Breast epithelium (tissue), 4 donors: ENCODE measurements around the gene SHISA7. TPM values are rescaled to one million over a fixed set of nuclear protein-coding genes. Genes with fewer than 3 reads are reported as not detected.

ENCODE experiments used
- DNase-seq, 2 donors: peaks; one replicate each; pipeline ENCODE4 v3.0.0-alpha.2; 2019; ENCODE audit warnings: low spot score in 2 of 2
- H3K27ac ChIP-seq, 2 donors: fragments of 200-600 bp; sonication (generic) in 1 of 2; one replicate each; pipeline ENCODE4 v1.5.1; 2016 to 2019; ENCODE audit warnings: mild to moderate bottlenecking in 1 of 2
- H3K27me3 ChIP-seq, 2 donors: fragments of 200-600 bp; sonication (generic) in 1 of 2; one replicate each; pipeline versions ENCODE4 v1.5.1 to v1.6.0; 2017 to 2019; ENCODE audit warnings: control low read depth in 1 of 2, mild to moderate bottlenecking in 1 of 2
- H3K36me3 ChIP-seq: fragments of 200-600 bp; one replicate; pipeline ENCODE4 v1.5.1; 2019
- H3K4me1 ChIP-seq, 2 donors: fragments of 200-600 bp; sonication (generic); one replicate each; pipeline ENCODE4 v1.5.1; 2016 to 2019; ENCODE audit warnings: control low read depth in 1 of 2
- H3K4me3 ChIP-seq, 3 donors: fragments of 200-600 bp; sonication (generic); 1 replicate in 2 of 3; 2 replicates in 1 of 3; pipeline ENCODE4 v1.5.1; 2016 to 2019; ENCODE audit warnings: mild to moderate bottlenecking in 3 of 3, moderate library complexity in 2 of 3
- H3K9me3 ChIP-seq, 2 donors: fragments of 200-600 bp; sonication (generic) in 1 of 2; one replicate each; pipeline ENCODE4 v1.5.1; 2016 to 2019; ENCODE audit warnings: control low read depth in 1 of 2
- POLR2A ChIP-seq: fragments of 450-650 bp; IDR thresholded peaks from one replicate; pipeline ENCODE4 v1.6.1; 2016; ENCODE audit warnings: antibody characterized with exemption, mild to moderate bottlenecking, moderate library complexity
- POLR2AphosphoS5 ChIP-seq, 3 donors: sonication (generic); formaldehyde crosslinking; IDR thresholded peaks; one replicate each; pipeline ENCODE4 v1.6.1; 2017; ENCODE audit warnings: antibody characterized with exemption in 3 of 3
- intact Hi-C: fragments of 100-400 bp; cut with DNase I; formaldehyde crosslinking; loops from one replicate; pipeline ENCODE4 v1.15.1; 2023; ENCODE audit warnings: low total_unique reads
- total RNA-seq, 3 donors: library from RNA; depleted of rRNA; stranded (reverse); fragments of >200 nt; gene quantifications; one replicate each; pipeline ENCODE4 v1.1.0, GENCODE V29; 2016
- TF ChIP-seq, protein P1 (sequence below), 3 donors: fragments of 450-650 bp; IDR thresholded peaks; one replicate each; pipeline ENCODE4 v1.5.1; 2016 to 2017; ENCODE audit warnings: antibody characterized with exemption in 3 of 3, mild to moderate bottlenecking in 3 of 3, moderate library complexity in 3 of 3

Gene SHISA7
- total RNA-seq, 3 donors from 2014 or later: 0.29 TPM; not detected in 2

DNA sequence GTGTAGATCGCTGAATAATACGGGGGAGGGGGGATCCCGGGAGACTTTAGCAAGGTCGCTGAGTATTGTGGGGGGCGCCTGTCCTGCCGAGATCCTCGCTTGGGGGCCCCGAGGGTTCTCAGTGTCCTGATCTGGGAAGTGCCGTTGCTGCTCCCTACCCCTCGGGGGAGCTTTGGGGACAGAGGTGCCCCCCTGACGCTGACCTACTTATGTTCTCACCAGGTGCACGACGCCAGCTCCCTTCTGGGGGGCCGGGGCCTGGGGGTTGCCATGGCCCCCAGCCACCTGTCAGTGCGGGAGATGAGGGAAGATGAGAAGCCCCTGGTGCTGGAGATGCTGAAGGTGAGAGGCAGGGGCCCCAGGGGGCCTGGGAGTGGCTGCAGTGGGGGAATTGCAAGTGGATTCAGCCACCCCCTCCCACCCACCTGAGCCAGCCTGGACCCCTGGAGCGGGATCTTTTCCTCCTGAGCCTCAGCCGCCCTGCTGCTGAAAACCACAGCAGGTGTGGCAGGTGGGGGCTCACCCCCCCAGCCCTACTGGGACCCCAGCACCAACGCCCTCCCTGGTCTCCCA lies 42.4 kb upstream of the SHISA7 start:
- H3K27ac ChIP-seq: peak overlapping the region; percentile 92 to 96
- TF ChIP-seq POLR2AphosphoS5 (IDR thresholded peaks at IDR 0.05) (no peak), POLR2A (no peak)
- TF ChIP-seq, protein P1, sequence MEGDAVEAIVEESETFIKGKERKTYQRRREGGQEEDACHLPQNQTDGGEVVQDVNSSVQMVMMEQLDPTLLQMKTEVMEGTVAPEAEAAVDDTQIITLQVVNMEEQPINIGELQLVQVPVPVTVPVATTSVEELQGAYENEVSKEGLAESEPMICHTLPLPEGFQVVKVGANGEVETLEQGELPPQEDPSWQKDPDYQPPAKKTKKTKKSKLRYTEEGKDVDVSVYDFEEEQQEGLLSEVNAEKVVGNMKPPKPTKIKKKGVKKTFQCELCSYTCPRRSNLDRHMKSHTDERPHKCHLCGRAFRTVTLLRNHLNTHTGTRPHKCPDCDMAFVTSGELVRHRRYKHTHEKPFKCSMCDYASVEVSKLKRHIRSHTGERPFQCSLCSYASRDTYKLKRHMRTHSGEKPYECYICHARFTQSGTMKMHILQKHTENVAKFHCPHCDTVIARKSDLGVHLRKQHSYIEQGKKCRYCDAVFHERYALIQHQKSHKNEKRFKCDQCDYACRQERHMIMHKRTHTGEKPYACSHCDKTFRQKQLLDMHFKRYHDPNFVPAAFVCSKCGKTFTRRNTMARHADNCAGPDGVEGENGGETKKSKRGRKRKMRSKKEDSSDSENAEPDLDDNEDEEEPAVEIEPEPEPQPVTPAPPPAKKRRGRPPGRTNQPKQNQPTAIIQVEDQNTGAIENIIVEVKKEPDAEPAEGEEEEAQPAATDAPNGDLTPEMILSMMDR (IDR thresholded peaks at IDR 0.05): no peak
- no peaks in the 10 kb centered on the region for H3K9me3 ChIP-seq
- no peaks in the 10 kb centered on the region for H3K36me3 ChIP-seq
- intact Hi-C loops: no loop called here
- peaks cover 22 to 23% of the 10 kb centered on the region in 2 donors for H3K4me1 ChIP-seq
- peak overlapping the region; percentile 51 to 76 (median 64) for H3K4me3 ChIP-seq
- no peak for DNase-seq
- no peaks in the 10 kb centered on the region for H3K27me3 ChIP-seq

GRCh38 chr19:55484593-55485438 lies 41.7 kb upstream of the SHISA7 start, which contains the start of gene NAT14:
Gene NAT14, plus strand, starts transcription at chr19:55485188. Its CDS starts 521 bp downstream, at chr19:55485709.
- no peak for DNase-seq
- peak within 1 kb of the TSS; percentile 92 to 96 for H3K27ac ChIP-seq

GRCh38 chr19:55483706-55484592 lies 40.8 kb upstream of the SHISA7 start:
- intact Hi-C loops: no loop called here
- TF ChIP-seq, protein P1 (IDR thresholded peaks at IDR 0.05): no peak
- no peak for TF ChIP-seq POLR2AphosphoS5 (IDR thresholded peaks at IDR 0.05)
- TF ChIP-seq POLR2A: no peak
- Histone ChIP-seq H3K27ac (peak overlapping the region; percentile 92 to 96), H3K27me3 (no peaks in the 10 kb centered on the region), H3K4me1 (peaks cover 22 to 23% of the 10 kb centered on the region in 2 donors), H3K4me3 (peak overlapping the region; percentile 51 to 76 (median 64)), H3K36me3 (no peaks in the 10 kb centered on the region), H3K9me3 (no peaks in the 10 kb centered on the region)
- DNase-seq: no peak

More at GRCh38 chr19:55484593-55485438, 41.7 kb upstream of the SHISA7 start, which contains the start of gene NAT14:
- peak within 1 kb of the TSS; percentile 51 to 76 (median 64) for H3K4me3 ChIP-seq
- intact Hi-C loops: no loop called here
- peaks cover 22 to 23% of the 10 kb centered on the region in 2 donors for H3K4me1 ChIP-seq
- no peaks in the 10 kb centered on the region for H3K27me3 ChIP-seq
- TF ChIP-seq, protein P1 (IDR thresholded peaks at IDR 0.05): no peak
- peak in 2 of 3 donors; percentile 20 to 50 for TF ChIP-seq POLR2AphosphoS5 (IDR thresholded peaks at IDR 0.05)
- TF ChIP-seq POLR2A: no peak
- no peaks in the 10 kb centered on the region for H3K9me3 ChIP-seq
- no peaks in the 10 kb centered on the region for H3K36me3 ChIP-seq

DNA sequence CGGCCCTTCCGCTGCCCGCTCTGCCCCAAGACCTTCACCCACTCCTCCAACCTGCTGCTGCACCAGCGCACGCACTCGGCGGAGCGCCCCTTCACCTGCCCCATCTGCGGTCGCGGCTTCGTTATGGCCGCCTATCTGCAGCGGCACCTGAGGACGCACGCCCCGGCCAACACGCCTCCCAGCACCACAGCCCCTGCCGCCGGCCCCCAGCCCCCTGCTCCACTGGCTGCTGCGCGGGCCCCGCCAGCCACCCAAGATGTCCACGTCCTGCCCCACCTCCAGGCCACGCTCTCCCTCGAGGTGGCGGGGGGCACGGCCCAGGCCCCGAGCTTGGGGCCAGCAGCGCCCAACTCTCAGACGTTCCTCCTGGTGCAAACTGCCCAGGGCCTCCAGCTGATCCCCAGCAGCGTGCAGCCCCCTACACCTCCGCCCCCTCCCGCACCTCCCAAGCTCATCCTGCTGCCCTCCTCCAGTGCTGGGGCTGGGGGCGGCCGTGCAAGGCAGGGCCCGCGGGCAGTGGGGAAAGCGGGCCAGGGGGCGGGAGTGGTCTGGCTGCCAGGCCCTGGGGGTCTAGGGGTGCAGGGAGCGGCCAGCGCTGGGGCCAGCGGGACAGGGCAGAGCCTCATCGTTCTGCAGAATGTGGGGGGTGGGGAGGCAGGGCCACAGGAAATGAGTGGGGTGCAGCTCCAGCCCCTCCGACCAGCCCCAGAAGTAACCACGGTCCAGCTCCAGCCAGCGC lies 40.0 kb upstream of the SHISA7 start:
- peaks cover 22 to 23% of the 10 kb centered on the region in 2 donors for H3K4me1 ChIP-seq
- intact Hi-C loops: no loop called here
- DNase-seq: no peak

More for the DNA sequence above, 40.0 kb upstream of the SHISA7 start:
- Histone ChIP-seq H3K27me3 (no peaks in the 10 kb centered on the region), H3K27ac (no peak overlapping the region), H3K36me3 (no peaks in the 10 kb centered on the region), H3K9me3 (no peaks in the 10 kb centered on the region), H3K4me3 (no peak overlapping the region)
- TF ChIP-seq POLR2AphosphoS5 (IDR thresholded peaks at IDR 0.05) (no peak), POLR2A (no peak)
- TF ChIP-seq, protein P1 (IDR thresholded peaks at IDR 0.05): no peak
